Activated CD4-positive, alpha-beta T cell treated with anti-CD3 and anti-CD28 coated beads for 1 hour (primary cell): Measurements from ENCODE around the gene C1QTNF9.
"Not testable (repeated sequence)": the region's sequence is repeated elsewhere in the genome, so short reads cannot be mapped to it uniquely, and the experiment has no call there.

ENCODE experiments used
- DNase-seq: peaks from one replicate; pipeline ENCODE4 v3.0.0-alpha.2; 2020

The C1QTNF9 gene

DNA sequence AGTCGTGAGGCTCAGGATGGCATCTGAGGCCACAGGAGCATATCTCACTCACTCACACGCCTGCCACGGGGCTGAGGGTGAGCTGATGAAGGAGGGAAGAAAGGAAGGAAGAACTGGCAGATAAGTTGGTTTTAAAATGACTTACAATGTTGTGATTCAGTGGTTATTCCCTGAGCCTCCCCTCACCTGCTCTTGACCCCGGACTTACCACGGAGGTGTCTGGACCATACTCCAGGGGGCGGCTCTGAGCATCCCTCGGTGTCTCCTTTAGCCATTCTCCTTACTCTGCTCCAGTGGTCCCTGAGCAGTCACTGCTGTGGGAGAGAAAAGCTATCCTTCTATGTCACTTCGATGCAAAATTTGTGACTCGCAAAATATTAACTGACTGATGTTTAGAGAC lies 61.9 kb downstream of the C1QTNF9 start:
- DNase-seq, result not testable (repeated sequence)
